HepG2 (cell line): ENCODE results near the gene SHPK. TPM values are rescaled to one million over a fixed set of nuclear protein-coding genes. Genes with fewer than 3 reads are reported as not detected.

Experiments used
- DNMT1 ChIP-seq: sonication (generic); formaldehyde crosslinking; IDR thresholded peaks from 2 replicates; pipeline ENCODE4 v1.5.1; 2020; ENCODE audit warnings: mild to moderate bottlenecking, missing genetic modification reagents
- HDAC6 ChIP-seq: fragments of 200-600 bp; sonication (generic); IDR thresholded peaks from 2 replicates; pipeline ENCODE4 v1.7.0; 2017; ENCODE audit warnings: mild to moderate bottlenecking, antibody characterized with exemption, low read length, low read depth
- KLF6 ChIP-seq: IDR thresholded peaks from 2 replicates; pipeline ENCODE4 v1.8.0; 2016; ENCODE audit warnings: missing biosample characterization, missing genetic modification reagents
- MLX ChIP-seq: IDR thresholded peaks from 2 replicates; pipeline ENCODE4 v1.6.1; 2016
- PHB2 ChIP-seq: fragments of 450-650 bp; IDR thresholded peaks from 2 replicates; pipeline ENCODE4 v1.6.1; 2018; ENCODE audit not compliant: partially characterized antibody
- POLR2A ChIP-seq, 2 experiments: IDR thresholded peaks; 2 replicates each; pipeline ENCODE4 v1.6.1; 2011; ENCODE audit warnings: low read depth in 2 of 2, low read length in 2 of 2, mild to moderate bottlenecking in 1 of 2, moderate library complexity in 1 of 2; ENCODE audit not compliant: insufficient read depth in 1 of 2
- SP2 ChIP-seq: sonication (generic); formaldehyde crosslinking; IDR thresholded peaks from 2 replicates; pipeline ENCODE4 v1.5.1; 2020; ENCODE audit warnings: mild to moderate bottlenecking, missing genetic modification reagents
- TERF1 ChIP-seq: sonication (generic); formaldehyde crosslinking; IDR thresholded peaks from 2 replicates; pipeline ENCODE4 v1.8.0; 2022; ENCODE audit warnings: mild to moderate bottlenecking, missing genetic modification reagents, moderate library complexity
- THRA ChIP-seq: sonication (generic); formaldehyde crosslinking; IDR thresholded peaks from 2 replicates; pipeline ENCODE4 v1.4.0; 2020; ENCODE audit warnings: missing genetic modification reagents, borderline replicate concordance
- THYN1 ChIP-seq: sonication (generic); formaldehyde crosslinking; IDR thresholded peaks from 2 replicates; pipeline ENCODE4 v1.8.1; 2023; ENCODE audit warnings: low read depth, mild to moderate bottlenecking, moderate library complexity, missing genetic modification reagents, borderline replicate concordance
- TIGD3 ChIP-seq: sonication (generic); formaldehyde crosslinking; IDR thresholded peaks from 2 replicates; pipeline ENCODE4 v1.5.1; 2020; ENCODE audit warnings: mild to moderate bottlenecking, missing genetic modification reagents, borderline replicate concordance
- ZBTB20 ChIP-seq: sonication (generic); formaldehyde crosslinking; IDR thresholded peaks from 2 replicates; pipeline ENCODE4 v1.8.1; 2023; ENCODE audit warnings: missing genetic modification reagents, low read depth, mild to moderate bottlenecking, borderline replicate concordance
- ZNF282 ChIP-seq: fragments of 450-650 bp; IDR thresholded peaks from 2 replicates; pipeline ENCODE4 v1.6.1; 2018; ENCODE audit not compliant: partially characterized antibody
- ZNF772 ChIP-seq: sonication (generic); formaldehyde crosslinking; IDR thresholded peaks from 2 replicates; pipeline ENCODE4 v1.5.0; 2020; ENCODE audit warnings: mild to moderate bottlenecking, missing genetic modification reagents
- ZNF781 ChIP-seq: sonication (generic); formaldehyde crosslinking; IDR thresholded peaks from 2 replicates; pipeline ENCODE4 v1.5.1; 2020; ENCODE audit warnings: borderline replicate concordance, mild to moderate bottlenecking, missing genetic modification reagents; ENCODE audit errors: not compliant biosample characterization
- ZNF883 ChIP-seq: sonication (generic); formaldehyde crosslinking; IDR thresholded peaks from 2 replicates; pipeline ENCODE4 v1.5.1; 2020; ENCODE audit warnings: mild to moderate bottlenecking, missing genetic modification reagents; ENCODE audit errors: not compliant biosample characterization
- polyA plus RNA-seq, 8 experiments: library from polyadenylated mRNA; depleted of rRNA in 3 of 8; stranded (reverse) in 7 of 8; unstranded in 1 of 8; fragments of >200 nt; fragmentation: Illumina TruSeq in 4 of 8; extraction: Trizol in 4 of 8; gene quantifications; 2 replicates each; pipeline versions ENCODE4 v1.2.1 to v1.2.3, GENCODE V29; 2011 to 2016; ENCODE audit warnings: low read depth in 4 of 8, missing spikeins in 1 of 8, mixed read lengths in 1 of 8; ENCODE audit not compliant: insufficient read depth in 1 of 8
- total RNA-seq, 5 experiments: library from RNA; depleted of rRNA; stranded (reverse); fragments of >200 nt; fragmentation: Illumina TruSeq; extraction: Trizol; gene quantifications; 2 replicates each; pipeline ENCODE4 v1.2.3, GENCODE V29; 2016; ENCODE audit warnings: low read depth in 1 of 5
- TF ChIP-seq, protein P1 (sequence below): sonication (generic); formaldehyde crosslinking; conservative IDR thresholded peaks from 2 replicates; pipeline ENCODE4 v1.4.0; 2020; ENCODE audit warnings: missing genetic modification reagents
- TF ChIP-seq, protein P2 (sequence below): sonication (generic); formaldehyde crosslinking; IDR thresholded peaks from 2 replicates; pipeline ENCODE4 v1.4.0; 2020; ENCODE audit warnings: mild to moderate bottlenecking, missing genetic modification reagents
- TF ChIP-seq, protein P3 (sequence below): sonication (generic); formaldehyde crosslinking; IDR thresholded peaks from 2 replicates; pipeline ENCODE4 v1.4.0; 2020; ENCODE audit warnings: missing genetic modification reagents, borderline replicate concordance

The SHPK gene
- total and polyA plus RNA-seq, 2 of the 13 experiments (the other 11 are each of a cell fraction or from before 2014, with no cell fraction given), result 16.2 to 30.9 TPM

GRCh38 chr17:3641717-3642486, 5.9 kb upstream of the SHPK start (continued):
- TF ChIP-seq TERF1, result no peak
- no peak for TF ChIP-seq POLR2A (IDR thresholded peaks at IDR 0.05; ENCODE audit: insufficient read depth in 1 of 2, low read depth in 2 of 2, low read length in 2 of 2)
- no peak for TF ChIP-seq ZNF282
- TF ChIP-seq THYN1, result no peak
- TF ChIP-seq KLF6 (CRISPR knock-in tag), result no peak
- TF ChIP-seq SP2 (CRISPR knock-in tag), result no peak
- no peak for TF ChIP-seq ZBTB20
- TF ChIP-seq ZNF781 (CRISPR knock-in tag), result peak; percentile 26
- TF ChIP-seq, protein P1, sequence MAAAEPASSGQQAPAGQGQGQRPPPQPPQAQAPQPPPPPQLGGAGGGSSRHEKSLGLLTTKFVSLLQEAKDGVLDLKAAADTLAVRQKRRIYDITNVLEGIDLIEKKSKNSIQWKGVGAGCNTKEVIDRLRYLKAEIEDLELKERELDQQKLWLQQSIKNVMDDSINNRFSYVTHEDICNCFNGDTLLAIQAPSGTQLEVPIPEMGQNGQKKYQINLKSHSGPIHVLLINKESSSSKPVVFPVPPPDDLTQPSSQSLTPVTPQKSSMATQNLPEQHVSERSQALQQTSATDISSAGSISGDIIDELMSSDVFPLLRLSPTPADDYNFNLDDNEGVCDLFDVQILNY (CRISPR knock-in tag), result no peak
- no peak for TF ChIP-seq HDAC6
- TF ChIP-seq DNMT1 (CRISPR knock-in tag), result no peak
- no peak for TF ChIP-seq PHB2
- TF ChIP-seq ZNF883 (CRISPR knock-in tag), result no peak
- TF ChIP-seq, protein P2, sequence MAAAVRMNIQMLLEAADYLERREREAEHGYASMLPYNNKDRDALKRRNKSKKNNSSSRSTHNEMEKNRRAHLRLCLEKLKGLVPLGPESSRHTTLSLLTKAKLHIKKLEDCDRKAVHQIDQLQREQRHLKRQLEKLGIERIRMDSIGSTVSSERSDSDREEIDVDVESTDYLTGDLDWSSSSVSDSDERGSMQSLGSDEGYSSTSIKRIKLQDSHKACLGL, result no peak
- no peak for TF ChIP-seq THRA (CRISPR knock-in tag)
- peak; percentile 95 for TF ChIP-seq MLX (CRISPR knock-in tag)
- TF ChIP-seq, protein P3, sequence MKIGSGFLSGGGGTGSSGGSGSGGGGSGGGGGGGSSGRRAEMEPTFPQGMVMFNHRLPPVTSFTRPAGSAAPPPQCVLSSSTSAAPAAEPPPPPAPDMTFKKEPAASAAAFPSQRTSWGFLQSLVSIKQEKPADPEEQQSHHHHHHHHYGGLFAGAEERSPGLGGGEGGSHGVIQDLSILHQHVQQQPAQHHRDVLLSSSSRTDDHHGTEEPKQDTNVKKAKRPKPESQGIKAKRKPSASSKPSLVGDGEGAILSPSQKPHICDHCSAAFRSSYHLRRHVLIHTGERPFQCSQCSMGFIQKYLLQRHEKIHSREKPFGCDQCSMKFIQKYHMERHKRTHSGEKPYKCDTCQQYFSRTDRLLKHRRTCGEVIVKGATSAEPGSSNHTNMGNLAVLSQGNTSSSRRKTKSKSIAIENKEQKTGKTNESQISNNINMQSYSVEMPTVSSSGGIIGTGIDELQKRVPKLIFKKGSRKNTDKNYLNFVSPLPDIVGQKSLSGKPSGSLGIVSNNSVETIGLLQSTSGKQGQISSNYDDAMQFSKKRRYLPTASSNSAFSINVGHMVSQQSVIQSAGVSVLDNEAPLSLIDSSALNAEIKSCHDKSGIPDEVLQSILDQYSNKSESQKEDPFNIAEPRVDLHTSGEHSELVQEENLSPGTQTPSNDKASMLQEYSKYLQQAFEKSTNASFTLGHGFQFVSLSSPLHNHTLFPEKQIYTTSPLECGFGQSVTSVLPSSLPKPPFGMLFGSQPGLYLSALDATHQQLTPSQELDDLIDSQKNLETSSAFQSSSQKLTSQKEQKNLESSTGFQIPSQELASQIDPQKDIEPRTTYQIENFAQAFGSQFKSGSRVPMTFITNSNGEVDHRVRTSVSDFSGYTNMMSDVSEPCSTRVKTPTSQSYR, result no peak
- no peak for TF ChIP-seq ZNF772
- no peak for TF ChIP-seq TIGD3
